Mesenchymal stem cell (in vitro differentiated cells and primary cell): ENCODE data around the gene OXGR1.

Experiments used
- DNase-seq: peaks from one replicate; pipeline ENCODE4 v3.0.0-alpha.2; 2013
- H2AFZ ChIP-seq: one replicate; pipeline ENCODE4 v1.6.1; 2013; ENCODE audit warnings: low read depth, mild to moderate bottlenecking, control low read depth, inconsistent platforms, low read length, moderate library complexity
- H2AK5ac ChIP-seq: 2 replicates; pipeline ENCODE4 v1.6.1; 2013; ENCODE audit warnings: low read length, moderate library complexity, mild to moderate bottlenecking, inconsistent platforms; ENCODE audit not compliant: severe bottlenecking
- H2BK120ac ChIP-seq: one replicate; pipeline ENCODE4 v1.6.1; 2013; ENCODE audit warnings: low read depth, mild to moderate bottlenecking, inconsistent platforms, low read length, moderate library complexity
- H2BK12ac ChIP-seq, 2 experiments: one replicate each; pipeline ENCODE4 v1.6.1; 2013; ENCODE audit warnings: inconsistent platforms in 2 of 2, low read length in 2 of 2, mild to moderate bottlenecking in 2 of 2, moderate library complexity in 2 of 2, control low read depth in 1 of 2
- H2BK15ac ChIP-seq: one replicate; pipeline ENCODE4 v1.6.1; 2013; ENCODE audit warnings: mild to moderate bottlenecking, low read depth, inconsistent platforms; ENCODE audit not compliant: poor library complexity, severe bottlenecking
- H2BK5ac ChIP-seq: 2 replicates; pipeline ENCODE4 v1.6.1; 2013; ENCODE audit warnings: low read depth, mild to moderate bottlenecking, low read length, control low read depth, inconsistent platforms; ENCODE audit not compliant: poor library complexity, severe bottlenecking
- H3K14ac ChIP-seq, 2 experiments: one replicate each; pipeline ENCODE4 v1.6.1; 2013; ENCODE audit warnings: inconsistent platforms in 2 of 2, low read length in 2 of 2, control low read depth in 1 of 2, mild to moderate bottlenecking in 1 of 2, moderate library complexity in 1 of 2
- H3K18ac ChIP-seq, 2 experiments: one replicate each; pipeline ENCODE4 v1.6.1; 2013; ENCODE audit warnings: inconsistent platforms in 2 of 2, low read length in 2 of 2, control low read depth in 1 of 2, low read depth in 1 of 2, mild to moderate bottlenecking in 1 of 2
- H3K23ac ChIP-seq, 2 experiments: one replicate each; pipeline ENCODE4 v1.6.1; 2013; ENCODE audit warnings: inconsistent platforms in 2 of 2, low read length in 2 of 2, mild to moderate bottlenecking in 2 of 2, moderate library complexity in 2 of 2, control low read depth in 1 of 2
- H3K27ac ChIP-seq: 2 replicates; pipeline ENCODE4 v1.5.1; 2013; ENCODE audit warnings: mild to moderate bottlenecking, moderate library complexity, low read length, control low read depth, inconsistent platforms; ENCODE audit not compliant: poor library complexity, severe bottlenecking
- H3K27me3 ChIP-seq, 2 experiments: 2 replicates each; pipeline versions ENCODE4 v1.6.1 to v1.7.0; 2013; ENCODE audit warnings: low read length in 2 of 2, mild to moderate bottlenecking in 2 of 2, moderate library complexity in 2 of 2, control low read depth in 1 of 2, inconsistent platforms in 1 of 2; ENCODE audit not compliant: control insufficient read depth in 1 of 2, insufficient read depth in 1 of 2
- H3K36me3 ChIP-seq, 2 experiments: 2 replicates each; pipeline versions ENCODE4 v1.6.1 to v1.7.0; 2013; ENCODE audit warnings: low read length in 2 of 2, control low read depth in 1 of 2, inconsistent platforms in 1 of 2, low read depth in 1 of 2, mild to moderate bottlenecking in 1 of 2; ENCODE audit not compliant: insufficient read depth in 2 of 2, control insufficient read depth in 1 of 2
- H3K4ac ChIP-seq, 2 experiments: one replicate each; pipeline ENCODE4 v1.6.1; 2013; ENCODE audit warnings: inconsistent platforms in 2 of 2, low read length in 2 of 2, mild to moderate bottlenecking in 2 of 2, moderate library complexity in 2 of 2, control low read depth in 1 of 2, low read depth in 1 of 2
- H3K4me1 ChIP-seq: 2 replicates; pipeline ENCODE4 v1.6.1; 2013; ENCODE audit warnings: low read depth, low read length, control low read depth; ENCODE audit not compliant: control insufficient read depth, insufficient read depth
- H3K4me2 ChIP-seq: 2 replicates; pipeline ENCODE4 v1.6.1; 2013; ENCODE audit warnings: low read length, mild to moderate bottlenecking, inconsistent platforms; ENCODE audit not compliant: poor library complexity, severe bottlenecking
- H3K4me3 ChIP-seq, 2 experiments: 2 replicates each; pipeline versions ENCODE4 v1.5.1 to v1.7.0; 2013; ENCODE audit warnings: low read length in 2 of 2, mild to moderate bottlenecking in 2 of 2, control low read depth in 1 of 2, low read depth in 1 of 2; ENCODE audit not compliant: insufficient read depth in 1 of 2
- H3K79me1 ChIP-seq: replicated peaks from 2 replicates; pipeline ENCODE4 v1.6.1; 2013; ENCODE audit warnings: mild to moderate bottlenecking, control low read depth, low read length, inconsistent platforms; ENCODE audit not compliant: poor library complexity, severe bottlenecking
- H3K9ac ChIP-seq: 2 replicates; pipeline ENCODE4 v1.7.0; 2013; ENCODE audit warnings: mild to moderate bottlenecking, low read length, moderate library complexity
- H3K9me3 ChIP-seq: 2 replicates; pipeline ENCODE4 v1.7.0; 2013; ENCODE audit warnings: mild to moderate bottlenecking, low read length; ENCODE audit not compliant: control insufficient read depth
- H4K8ac ChIP-seq: one replicate; pipeline ENCODE4 v1.6.1; 2013; ENCODE audit warnings: inconsistent platforms, mild to moderate bottlenecking, low read length, moderate library complexity
- H4K91ac ChIP-seq: one replicate; pipeline ENCODE4 v1.6.1; 2013; ENCODE audit warnings: mild to moderate bottlenecking, low read length, inconsistent platforms
- WGBS: methylation state at CpG from one replicate; pipeline ENCODE4 v1.1.7; 2013; ENCODE audit warnings: mixed read lengths; 5-methylcytosine and 5-hydroxymethylcytosine counted together

The OXGR1 gene

GRCh38 chr13:96992633-96993032 is 1.6 kb downstream of the OXGR1 start:
- Histone ChIP-seq H3K4ac (no peak overlapping the region), H4K91ac (no peak overlapping the region), H2BK15ac (no peak overlapping the region), H4K8ac (no peak overlapping the region), H3K4me2 (no peak overlapping the region), H3K79me1 (no peaks in the 10 kb centered on the region), H3K36me3 (no peaks in the 10 kb centered on the region), H2BK12ac (no peak overlapping the region), H3K4me3 (no peak overlapping the region), H3K27ac (no peak overlapping the region), H3K18ac (no peak overlapping the region), H3K9ac (no peak overlapping the region), H3K9me3 (no peaks in the 10 kb centered on the region), H3K27me3 (peaks cover 28 to 47% of the 10 kb centered on the region in 2 experiments), H3K23ac (no peak overlapping the region), H3K4me1 (peaks cover 5% of the 10 kb centered on the region), H2AFZ (no peak overlapping the region), H2BK5ac (no peak overlapping the region), H2BK120ac (no peak overlapping the region), H2AK5ac (no peak overlapping the region), H3K14ac (no peak overlapping the region)
- DNase-seq = no peak
- 67% methylated on average over 1 of the region's 2 CpGs for WGBS

DNA sequence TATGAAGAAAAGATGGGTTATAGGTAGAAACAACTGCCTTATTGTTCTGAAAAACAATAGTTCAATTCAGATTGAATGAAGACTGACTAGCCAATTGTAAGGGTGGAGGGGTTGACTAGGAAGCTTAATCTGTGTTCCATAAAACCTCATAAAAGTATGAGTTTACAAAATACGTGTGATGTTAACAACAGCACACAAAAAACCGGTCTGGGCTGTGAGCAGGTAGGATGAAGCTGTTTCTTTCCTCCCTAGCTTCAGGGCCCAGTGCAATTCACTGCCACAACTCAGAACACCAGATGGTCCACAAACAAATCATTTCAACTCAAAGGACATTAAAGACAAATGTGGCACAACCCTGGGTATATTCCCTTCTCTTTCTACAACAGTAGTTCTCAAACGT is 3.2 kb downstream of the OXGR1 start:
- no peak overlapping the region for H3K4me2 ChIP-seq
- H3K4ac ChIP-seq = no peak overlapping the region
- no peak overlapping the region for H3K18ac ChIP-seq
- H3K9me3 ChIP-seq = no peaks in the 10 kb centered on the region
- peaks cover 5% of the 10 kb centered on the region for H3K4me1 ChIP-seq
- no peak overlapping the region for H2AK5ac ChIP-seq
- no peaks in the 10 kb centered on the region for H3K36me3 ChIP-seq
- no peak overlapping the region for H2BK5ac ChIP-seq
- no peak overlapping the region for H3K27ac ChIP-seq
- peaks cover 28 to 37% of the 10 kb centered on the region in 2 experiments for H3K27me3 ChIP-seq
- no peak overlapping the region for H3K14ac ChIP-seq
- no peak overlapping the region for H4K91ac ChIP-seq
- no peaks in the 10 kb centered on the region for H3K79me1 ChIP-seq
- no peak overlapping the region for H3K23ac ChIP-seq
- H4K8ac ChIP-seq = no peak overlapping the region
- WGBS = 94% methylated on average over 2 of the region's 3 CpGs
- no peak overlapping the region for H2AFZ ChIP-seq
- no peak overlapping the region for H3K9ac ChIP-seq
- H2BK15ac ChIP-seq = no peak overlapping the region
- no peak overlapping the region for H3K4me3 ChIP-seq
- no peak overlapping the region for H2BK12ac ChIP-seq
- DNase-seq = no peak
- H2BK120ac ChIP-seq = no peak overlapping the region

DNA sequence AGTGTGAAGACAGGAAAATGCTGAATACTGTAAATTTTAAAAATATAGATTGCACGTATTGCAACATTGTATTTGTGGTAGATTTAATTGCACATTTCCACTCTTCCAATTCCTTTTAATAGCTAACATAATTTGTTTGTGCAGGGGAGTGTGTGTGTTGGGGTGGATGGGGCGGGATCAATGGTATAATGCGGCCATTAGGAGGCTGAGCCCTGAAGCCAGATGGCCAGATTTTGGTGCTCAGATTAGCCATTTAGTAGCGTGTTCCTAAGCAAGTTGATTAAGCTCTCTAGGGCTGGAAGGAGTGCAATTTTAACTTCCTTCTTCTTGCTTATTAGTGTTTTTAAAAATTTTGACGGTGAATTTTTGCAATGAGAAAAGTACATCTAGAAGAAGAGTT is 5.8 kb downstream of the OXGR1 start:
- WGBS = 81% methylated on average over 4 of the region's 5 CpGs
- H3K14ac ChIP-seq = no peak overlapping the region
- peaks cover 12 to 14% of the 10 kb centered on the region in 2 experiments for H3K27me3 ChIP-seq
- no peak overlapping the region for H3K4me2 ChIP-seq
- H4K8ac ChIP-seq = no peak overlapping the region
- no peak overlapping the region for H3K4me3 ChIP-seq
- no peak overlapping the region for H3K4ac ChIP-seq
- H3K18ac ChIP-seq = no peak overlapping the region
- no peak for DNase-seq
- H3K23ac ChIP-seq = no peak overlapping the region
- no peak overlapping the region for H4K91ac ChIP-seq
- H2AFZ ChIP-seq = no peak overlapping the region
- H3K9ac ChIP-seq = no peak overlapping the region
- H2AK5ac ChIP-seq = no peak overlapping the region
- no peak overlapping the region for H2BK5ac ChIP-seq
- no peak overlapping the region for H2BK120ac ChIP-seq
- no peaks in the 10 kb centered on the region for H3K79me1 ChIP-seq
- no peaks in the 10 kb centered on the region for H3K36me3 ChIP-seq
- no peak overlapping the region for H2BK12ac ChIP-seq
- H3K9me3 ChIP-seq = no peaks in the 10 kb centered on the region
- no peaks in the 10 kb centered on the region for H3K4me1 ChIP-seq
- no peak overlapping the region for H2BK15ac ChIP-seq
- no peak overlapping the region for H3K27ac ChIP-seq

DNA sequence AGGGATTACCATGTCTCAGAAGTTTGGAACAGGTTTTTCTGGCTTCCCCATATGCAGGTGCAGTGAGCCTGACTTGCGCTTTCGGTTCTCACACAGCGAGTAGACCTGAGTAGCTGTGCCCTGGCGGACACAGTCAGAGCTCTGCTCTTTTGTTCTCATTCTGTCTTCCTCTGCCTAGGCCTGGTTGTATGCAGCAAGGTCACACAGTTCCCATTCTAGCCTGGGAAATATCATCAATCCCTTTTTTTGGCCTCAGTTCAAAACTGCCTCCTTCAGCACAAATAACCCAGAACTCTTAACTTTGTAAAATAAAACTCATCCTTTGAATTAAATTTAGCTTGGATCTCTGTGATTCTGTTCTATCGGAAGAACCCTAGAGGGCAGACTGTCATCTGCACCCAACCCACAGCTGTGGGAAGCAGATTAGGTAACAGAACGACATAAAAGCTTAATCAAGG is 10.2 kb downstream of the OXGR1 start:
- no peak overlapping the region for H3K18ac ChIP-seq

More for the DNA sequence above, 10.2 kb downstream of the OXGR1 start:
- no peak overlapping the region for H2AK5ac ChIP-seq
- no peaks in the 10 kb centered on the region for H3K36me3 ChIP-seq
- no peak overlapping the region for H3K4ac ChIP-seq
- H2BK120ac ChIP-seq = no peak overlapping the region
- H3K9me3 ChIP-seq = no peaks in the 10 kb centered on the region
- peaks cover 0 to 5% of the 10 kb centered on the region in 2 experiments for H3K27me3 ChIP-seq
- no peak overlapping the region for H3K27ac ChIP-seq
- no peak overlapping the region for H2AFZ ChIP-seq
- no peak overlapping the region for H3K9ac ChIP-seq
- peak overlapping the region; percentile 11 for H4K91ac ChIP-seq
- H3K23ac ChIP-seq = no peak overlapping the region
- no peak overlapping the region for H2BK5ac ChIP-seq
- peak; percentile 6 for DNase-seq
- 43% methylated on average over 6 of the region's 6 CpGs for WGBS
- no peak overlapping the region for H2BK12ac ChIP-seq
- no peak overlapping the region for H2BK15ac ChIP-seq
- no peaks in the 10 kb centered on the region for H3K4me1 ChIP-seq
- H3K4me2 ChIP-seq = no peak overlapping the region
- H4K8ac ChIP-seq = no peak overlapping the region
- H3K79me1 ChIP-seq = no peaks in the 10 kb centered on the region
- H3K14ac ChIP-seq = no peak overlapping the region
- no peak overlapping the region for H3K4me3 ChIP-seq
